Keratinocyte (primary cell): ENCODE data around the gene ACVR1C. TPM values are rescaled to one million over a fixed set of nuclear protein-coding genes. Genes with fewer than 3 reads are reported as not detected.

ENCODE experiments used
- DNase-seq: peaks from one replicate; pipeline ENCODE4 v3.0.0-alpha.2; 2011; ENCODE audit warnings: low read depth, missing footprints, low spot score
- FAIRE-seq: peaks from 2 replicates; lab custom pipeline; 2011; peaks lifted over from hg19 to GRCh38; lab: Jason Lieb, UNC
- H2AFZ ChIP-seq: 2 replicates; pipeline ENCODE4 v1.6.0; 2012; ENCODE audit warnings: low read length, control low read depth, inconsistent platforms; ENCODE audit not compliant: control insufficient read depth
- H3K27ac ChIP-seq: 2 replicates; pipeline ENCODE4 v1.5.1; 2011; ENCODE audit warnings: low read length; ENCODE audit not compliant: control insufficient read depth, insufficient read depth
- H3K27me3 ChIP-seq: 3 replicates; pipeline ENCODE4 v1.6.0; 2011; ENCODE audit warnings: low read length; ENCODE audit not compliant: control insufficient read depth, insufficient read depth; ENCODE audit errors: extremely low read depth
- H3K36me3 ChIP-seq, 2 experiments: 2 replicates in 1 of 2; 3 replicates in 1 of 2; pipeline ENCODE4 v1.5.1; 2011; ENCODE audit warnings: low read length in 2 of 2, mild to moderate bottlenecking in 1 of 2; ENCODE audit not compliant: control insufficient read depth in 2 of 2, insufficient read depth in 2 of 2; ENCODE audit errors: extremely low read depth in 1 of 2
- H3K4me1 ChIP-seq: 3 replicates; pipeline ENCODE4 v1.5.1; 2011; ENCODE audit warnings: low read length; ENCODE audit not compliant: control insufficient read depth, insufficient read depth; ENCODE audit errors: extremely low read depth
- H3K4me2 ChIP-seq: 3 replicates; pipeline ENCODE4 v1.6.0; 2011; ENCODE audit warnings: low read depth, low read length; ENCODE audit not compliant: control insufficient read depth, insufficient read depth; ENCODE audit errors: extremely low read depth
- H3K4me3 ChIP-seq, 3 experiments: fragments of 200-600 bp in 1 of 3; sonication (generic) in 1 of 3; 2 replicates in 2 of 3; 3 replicates in 1 of 3; pipeline ENCODE4 v1.5.1; 2011 to 2016; ENCODE audit warnings: low read length in 3 of 3, mild to moderate bottlenecking in 3 of 3, control low read depth in 2 of 3, inconsistent platforms in 1 of 3, low read depth in 1 of 3, mixed read lengths in 1 of 3, mixed run types in 1 of 3, moderate library complexity in 1 of 3; ENCODE audit not compliant: control insufficient read depth in 2 of 3, insufficient read depth in 2 of 3; ENCODE audit errors: extremely low read depth in 1 of 3
- H3K79me2 ChIP-seq: 2 replicates; pipeline ENCODE4 v1.6.0; 2012; ENCODE audit warnings: low read length; ENCODE audit not compliant: control insufficient read depth, insufficient read depth
- H3K9ac ChIP-seq: 3 replicates; pipeline ENCODE4 v1.6.0; 2011; ENCODE audit warnings: low read length; ENCODE audit not compliant: control insufficient read depth, insufficient read depth; ENCODE audit errors: extremely low read depth
- H3K9me1 ChIP-seq: 3 replicates; pipeline ENCODE4 v1.6.0; 2011; ENCODE audit warnings: low read length; ENCODE audit not compliant: control insufficient read depth, insufficient read depth; ENCODE audit errors: extremely low read depth
- H3K9me3 ChIP-seq: 2 replicates; pipeline ENCODE4 v1.5.1; 2012; ENCODE audit warnings: low read depth, low read length; ENCODE audit not compliant: control insufficient read depth
- H4K20me1 ChIP-seq: 3 replicates; pipeline ENCODE4 v1.6.0; 2011; ENCODE audit warnings: low read length; ENCODE audit not compliant: control insufficient read depth, insufficient read depth; ENCODE audit errors: extremely low read depth
- CTCF ChIP-seq, 3 experiments: IDR thresholded peaks in 1 of 3; conservative IDR thresholded peaks in 1 of 3; optimal IDR thresholded peaks in 1 of 3; 2 replicates in 2 of 3; 3 replicates in 1 of 3; pipeline versions ENCODE3 to v1.5.1; 2011; ENCODE audit warnings: low read length in 3 of 3, mild to moderate bottlenecking in 3 of 3, moderate library complexity in 2 of 3, control low read depth in 1 of 3, inconsistent platforms in 1 of 3; ENCODE audit not compliant: insufficient read depth in 2 of 3; ENCODE audit errors: extremely low read depth in 1 of 3
- EZH2 ChIP-seq: IDR thresholded peaks from one replicate; pipeline ENCODE4 v1.6.1; 2012; ENCODE audit warnings: inconsistent platforms, mild to moderate bottlenecking, low read length, moderate library complexity
- dilution Hi-C: fragments of 300-500 bp; cut with MboI; formaldehyde crosslinking; loops from one replicate; pipeline ENCODE4 v1.7.0; 2020; ENCODE audit warnings: low sequenced_read_pairs; ENCODE audit not compliant: extremely low pct_ligation_motif_present
- polyA plus RNA-seq, 5 experiments: library from polyadenylated mRNA; depleted of rRNA in 3 of 5; stranded (reverse) in 3 of 5; stranded (forward) in 1 of 5; unstranded in 1 of 5; fragments of >200 nt; gene quantifications; 1 replicate in 1 of 5; 2 replicates in 3 of 5; 3 replicates in 1 of 5; pipeline versions ENCODE4 v1.2.1 to v1.2.3, GENCODE V29; 2011 to 2012; ENCODE audit warnings: missing spikeins in 2 of 5, low read depth in 1 of 5, low replicate concordance in 1 of 5

Gene ACVR1C
- polyA plus RNA-seq, 1 donor (not counting 4 experiments of a cell fraction or from before 2014, with no cell fraction given): 0.20 TPM

DNA sequence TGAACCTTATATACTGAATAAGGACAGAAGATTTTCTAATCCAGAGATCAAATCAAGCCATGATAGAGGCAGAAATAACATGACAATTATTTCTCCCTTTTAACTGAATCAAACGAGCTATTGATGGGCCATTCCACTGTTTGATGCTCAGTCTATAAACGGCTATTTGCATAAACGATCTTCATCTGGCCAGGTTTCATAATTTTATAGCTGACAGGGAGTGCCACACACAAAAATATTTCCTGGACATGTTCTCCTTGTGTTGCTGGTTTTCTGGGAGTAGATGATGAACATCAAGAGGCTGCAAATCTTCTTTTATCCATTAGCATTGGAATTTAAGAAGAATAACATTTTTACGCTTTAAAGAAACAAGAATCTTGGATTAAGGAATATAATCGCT is 63.1 kb downstream of the ACVR1C start:
- Histone ChIP-seq H3K27me3 (no peaks in the 10 kb centered on the region), H3K9me3 (no peaks in the 10 kb centered on the region), H3K4me1 (no peaks in the 10 kb centered on the region), H3K79me2 (no peaks in the 10 kb centered on the region), H3K9me1 (no peaks in the 10 kb centered on the region), H3K4me3 (no peak overlapping the region), H3K4me2 (no peak overlapping the region), H3K27ac (no peak overlapping the region), H3K9ac (no peak overlapping the region), H2AFZ (no peak overlapping the region), H4K20me1 (no peaks in the 10 kb centered on the region), H3K36me3 (no peaks in the 10 kb centered on the region)
- TF ChIP-seq CTCF (optimal IDR thresholded peaks at IDR 0.05 in 1 of 3, IDR thresholded peaks at IDR 0.05 in 1 of 3, conservative IDR thresholded peaks at IDR 0.05 in 1 of 3; ENCODE audit: extremely low read depth in 1 of 3, insufficient read depth in 2 of 3, low read length in 3 of 3) (no peak), EZH2 (no peak)
- FAIRE-seq (no peak), DNase-seq (no peak)
- dilution Hi-C loops: no loop called here

GRCh38 chr2:157559890-157560289 is 68.8 kb downstream of the ACVR1C start:
- no peak overlapping the region for H3K9ac ChIP-seq
- dilution Hi-C loops: no loop called here
- H4K20me1 ChIP-seq: no peaks in the 10 kb centered on the region
- H3K36me3 ChIP-seq: no peaks in the 10 kb centered on the region
- H3K4me2 ChIP-seq: no peak overlapping the region
- H2AFZ ChIP-seq: no peak overlapping the region
- no peak overlapping the region for H3K27ac ChIP-seq
- no peaks in the 10 kb centered on the region for H3K4me1 ChIP-seq
- no peak for TF ChIP-seq EZH2
- no peak for TF ChIP-seq CTCF (optimal IDR thresholded peaks at IDR 0.05 in 1 of 3, IDR thresholded peaks at IDR 0.05 in 1 of 3, conservative IDR thresholded peaks at IDR 0.05 in 1 of 3; ENCODE audit: extremely low read depth in 1 of 3, insufficient read depth in 2 of 3, low read length in 3 of 3)
- no peaks in the 10 kb centered on the region for H3K27me3 ChIP-seq
- H3K4me3 ChIP-seq: no peak overlapping the region
- no peaks in the 10 kb centered on the region for H3K9me3 ChIP-seq
- FAIRE-seq: no peak
- no peak for DNase-seq
- H3K9me1 ChIP-seq: no peaks in the 10 kb centered on the region
- H3K79me2 ChIP-seq: no peaks in the 10 kb centered on the region
